Adrenal gland (tissue), 5 donors: ENCODE results near the gene TMEM145.

Source experiments
- POLR2A ChIP-seq, 2 donors: fragments of 450-650 bp; IDR thresholded peaks; one replicate each; pipeline ENCODE4 v1.6.1; 2017; ENCODE audit warnings: antibody characterized with exemption in 2 of 2, mild to moderate bottlenecking in 2 of 2, moderate library complexity in 1 of 2
- TF ChIP-seq, protein P1 (sequence below), 6 experiments: fragments of 450-650 bp in 4 of 6; fragments of 200-600 bp in 2 of 6; sonication (generic) in 1 of 6; IDR thresholded peaks; 1 replicate in 5 of 6; 2 replicates in 1 of 6; pipeline versions ENCODE4 v1.5.1 to v1.8.0; 2016 to 2021; ENCODE audit warnings: antibody characterized with exemption in 6 of 6, mild to moderate bottlenecking in 2 of 6, moderate library complexity in 1 of 6
- donor health status: DM: no; HTN: no; CAD: no.

DNA sequence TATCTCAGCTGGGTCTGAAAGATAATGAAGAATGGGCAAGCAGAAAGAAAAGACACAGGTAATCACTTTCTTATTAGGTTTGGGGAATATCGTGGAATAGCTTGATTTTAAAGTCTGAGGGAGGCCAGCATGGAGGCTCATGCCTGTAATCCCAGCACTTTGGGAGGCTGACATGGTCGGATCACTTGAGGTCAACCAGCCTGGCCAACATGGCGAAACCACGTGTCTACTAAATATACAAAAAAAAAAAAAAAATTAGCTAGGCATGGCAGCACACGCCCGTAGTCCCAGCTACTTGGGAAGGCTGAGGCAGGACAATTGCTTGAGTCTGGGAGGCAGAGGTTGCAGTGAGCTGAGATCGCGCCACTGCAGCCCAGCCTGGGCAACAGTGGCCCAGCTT is 9.2 kb upstream of the TMEM145 start:
- TF ChIP-seq, protein P1, sequence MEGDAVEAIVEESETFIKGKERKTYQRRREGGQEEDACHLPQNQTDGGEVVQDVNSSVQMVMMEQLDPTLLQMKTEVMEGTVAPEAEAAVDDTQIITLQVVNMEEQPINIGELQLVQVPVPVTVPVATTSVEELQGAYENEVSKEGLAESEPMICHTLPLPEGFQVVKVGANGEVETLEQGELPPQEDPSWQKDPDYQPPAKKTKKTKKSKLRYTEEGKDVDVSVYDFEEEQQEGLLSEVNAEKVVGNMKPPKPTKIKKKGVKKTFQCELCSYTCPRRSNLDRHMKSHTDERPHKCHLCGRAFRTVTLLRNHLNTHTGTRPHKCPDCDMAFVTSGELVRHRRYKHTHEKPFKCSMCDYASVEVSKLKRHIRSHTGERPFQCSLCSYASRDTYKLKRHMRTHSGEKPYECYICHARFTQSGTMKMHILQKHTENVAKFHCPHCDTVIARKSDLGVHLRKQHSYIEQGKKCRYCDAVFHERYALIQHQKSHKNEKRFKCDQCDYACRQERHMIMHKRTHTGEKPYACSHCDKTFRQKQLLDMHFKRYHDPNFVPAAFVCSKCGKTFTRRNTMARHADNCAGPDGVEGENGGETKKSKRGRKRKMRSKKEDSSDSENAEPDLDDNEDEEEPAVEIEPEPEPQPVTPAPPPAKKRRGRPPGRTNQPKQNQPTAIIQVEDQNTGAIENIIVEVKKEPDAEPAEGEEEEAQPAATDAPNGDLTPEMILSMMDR (IDR thresholded peaks at IDR 0.05) = no peak
- TF ChIP-seq POLR2A (IDR thresholded peaks at IDR 0.05) = no peak
